Measurements from ENCODE around the gene CAMK1D. TPM values are rescaled to one million over a fixed set of nuclear protein-coding genes. Genes with fewer than 3 reads are reported as not detected.

CAMK1D gene
- total RNA-seq, 6 experiments from 2014 or later = 5.3 to 10.8 (median 9.5) TPM

DNA sequence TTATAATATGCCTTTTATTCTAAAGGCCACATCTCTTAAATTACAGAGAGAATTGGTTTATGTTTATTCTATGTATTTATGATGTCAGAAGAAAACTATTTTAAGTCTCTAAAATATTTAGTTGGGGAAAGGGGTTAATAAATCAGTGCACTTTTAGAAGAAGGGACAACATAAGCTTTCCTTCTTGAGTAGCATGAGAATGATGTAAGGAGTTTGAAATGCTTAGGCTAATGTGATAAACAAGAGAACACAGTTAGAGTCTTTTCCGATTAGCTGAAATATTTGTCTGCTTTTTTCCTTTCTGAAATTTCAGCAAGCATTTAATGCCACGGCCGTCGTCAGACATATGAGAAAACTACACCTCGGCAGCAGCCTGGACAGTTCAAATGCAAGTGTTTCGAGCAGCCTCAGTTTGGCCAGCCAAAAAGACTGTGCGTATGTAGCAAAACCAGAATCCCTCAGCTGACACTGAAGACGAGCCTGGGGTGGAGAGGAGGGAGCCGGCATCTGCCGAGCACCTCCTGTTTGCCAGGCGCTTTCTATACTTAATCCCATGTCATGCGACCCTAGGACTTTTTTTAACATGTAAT is 476.0 kb downstream of the CAMK1D start:
- Histone ChIP-seq H3K4me3 (no peak overlapping the region), H3K27ac (no peak overlapping the region), H3K4me1 (no peaks in the 10 kb centered on the region), H3K27me3 (no peaks in the 10 kb centered on the region), H3K36me3 (no peaks in the 10 kb centered on the region), H3K9me3 (no peaks in the 10 kb centered on the region)
- intact Hi-C loops (cut with DNase I) = no loop called here
- no peak for DNase-seq
- TF ChIP-seq, protein P1, sequence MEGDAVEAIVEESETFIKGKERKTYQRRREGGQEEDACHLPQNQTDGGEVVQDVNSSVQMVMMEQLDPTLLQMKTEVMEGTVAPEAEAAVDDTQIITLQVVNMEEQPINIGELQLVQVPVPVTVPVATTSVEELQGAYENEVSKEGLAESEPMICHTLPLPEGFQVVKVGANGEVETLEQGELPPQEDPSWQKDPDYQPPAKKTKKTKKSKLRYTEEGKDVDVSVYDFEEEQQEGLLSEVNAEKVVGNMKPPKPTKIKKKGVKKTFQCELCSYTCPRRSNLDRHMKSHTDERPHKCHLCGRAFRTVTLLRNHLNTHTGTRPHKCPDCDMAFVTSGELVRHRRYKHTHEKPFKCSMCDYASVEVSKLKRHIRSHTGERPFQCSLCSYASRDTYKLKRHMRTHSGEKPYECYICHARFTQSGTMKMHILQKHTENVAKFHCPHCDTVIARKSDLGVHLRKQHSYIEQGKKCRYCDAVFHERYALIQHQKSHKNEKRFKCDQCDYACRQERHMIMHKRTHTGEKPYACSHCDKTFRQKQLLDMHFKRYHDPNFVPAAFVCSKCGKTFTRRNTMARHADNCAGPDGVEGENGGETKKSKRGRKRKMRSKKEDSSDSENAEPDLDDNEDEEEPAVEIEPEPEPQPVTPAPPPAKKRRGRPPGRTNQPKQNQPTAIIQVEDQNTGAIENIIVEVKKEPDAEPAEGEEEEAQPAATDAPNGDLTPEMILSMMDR (IDR thresholded peaks at IDR 0.05) = no peak
- no peak for TF ChIP-seq POLR2A (IDR thresholded peaks at IDR 0.05)
- WGBS (ENCODE audit: insufficient coverage, low coverage, low lambda C conversion rate, missing lambda C conversion rate) = 81% methylated on average over 7 of the region's 12 CpGs
- ATAC-seq = no peak

DNA sequence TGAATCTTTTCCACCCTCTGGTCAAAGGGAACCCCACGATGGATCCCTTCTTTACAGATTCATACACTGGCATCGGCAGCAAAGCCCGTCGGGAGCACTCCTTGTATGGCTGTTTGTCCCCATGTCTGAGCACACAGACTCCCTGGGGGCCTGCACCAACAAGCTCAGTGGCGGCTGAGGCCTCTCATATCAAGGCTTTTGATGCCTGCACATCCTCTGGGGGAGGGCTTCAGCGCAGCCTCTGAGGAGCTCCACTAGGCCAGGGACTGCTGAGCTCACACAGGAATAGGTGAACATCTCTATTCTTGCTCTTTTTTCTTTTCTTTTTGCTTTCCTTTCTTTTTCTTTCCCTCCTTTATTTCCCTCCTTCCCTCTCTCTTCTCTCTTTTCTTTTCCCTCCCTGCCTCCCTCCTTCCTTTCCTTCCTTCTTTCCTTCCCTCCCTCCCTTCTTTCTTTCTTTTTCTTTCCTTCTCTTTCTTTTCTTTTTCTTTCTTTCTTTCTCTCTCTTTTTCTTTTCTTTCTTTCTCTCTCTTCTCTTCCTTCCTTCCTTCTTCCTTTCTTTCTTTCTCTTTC is 477.5 kb downstream of the CAMK1D start:
- intact Hi-C loops (cut with DNase I) = no loop called here
- DNase-seq = no peak
- H3K4me1 ChIP-seq = no peaks in the 10 kb centered on the region
- no peak for ATAC-seq
- H3K27me3 ChIP-seq = no peaks in the 10 kb centered on the region
- no peaks in the 10 kb centered on the region for H3K36me3 ChIP-seq
- H3K27ac ChIP-seq = no peak overlapping the region
- H3K9me3 ChIP-seq = no peaks in the 10 kb centered on the region
- no peak overlapping the region for H3K4me3 ChIP-seq
- WGBS (ENCODE audit: insufficient coverage, low coverage, low lambda C conversion rate, missing lambda C conversion rate) = 79% methylated on average over 4 of the region's 6 CpGs
- TF ChIP-seq POLR2A (IDR thresholded peaks at IDR 0.05) = no peak
- TF ChIP-seq, protein P1 (IDR thresholded peaks at IDR 0.05) = no peak

DNA sequence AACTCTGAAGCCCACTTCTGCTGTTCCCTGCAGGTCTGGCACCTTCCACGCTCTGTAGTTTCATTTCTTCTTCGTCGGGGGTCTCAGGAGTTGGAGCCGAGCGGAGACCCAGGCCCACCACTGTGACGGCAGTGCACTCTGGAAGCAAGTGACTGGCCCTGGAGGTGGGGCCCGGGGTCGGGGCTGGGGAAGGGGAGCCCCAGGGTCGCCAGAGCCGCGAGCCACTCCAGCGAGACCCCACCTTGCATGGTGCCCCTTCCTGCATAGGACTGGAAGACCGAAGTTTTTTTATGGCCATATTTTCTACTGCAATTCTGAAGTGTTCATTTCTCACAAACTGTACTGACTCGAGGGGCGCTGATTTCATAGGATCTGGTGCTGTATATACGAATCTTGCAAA is 479.4 kb downstream of the CAMK1D start:
- Histone ChIP-seq H3K9me3 (no peaks in the 10 kb centered on the region), H3K4me3 (no peak overlapping the region), H3K36me3 (no peaks in the 10 kb centered on the region), H3K4me1 (no peaks in the 10 kb centered on the region), H3K27ac (no peak overlapping the region), H3K27me3 (no peaks in the 10 kb centered on the region)
- ATAC-seq (no peak), DNase-seq (no peak)
- intact Hi-C loops (cut with DNase I) = no loop called here
- WGBS (ENCODE audit: insufficient coverage, low coverage, low lambda C conversion rate, missing lambda C conversion rate) = 95% methylated on average over 7 of the region's 16 CpGs
- no peak for TF ChIP-seq POLR2A (IDR thresholded peaks at IDR 0.05)
- TF ChIP-seq, protein P1 (IDR thresholded peaks at IDR 0.05) = no peak

DNA sequence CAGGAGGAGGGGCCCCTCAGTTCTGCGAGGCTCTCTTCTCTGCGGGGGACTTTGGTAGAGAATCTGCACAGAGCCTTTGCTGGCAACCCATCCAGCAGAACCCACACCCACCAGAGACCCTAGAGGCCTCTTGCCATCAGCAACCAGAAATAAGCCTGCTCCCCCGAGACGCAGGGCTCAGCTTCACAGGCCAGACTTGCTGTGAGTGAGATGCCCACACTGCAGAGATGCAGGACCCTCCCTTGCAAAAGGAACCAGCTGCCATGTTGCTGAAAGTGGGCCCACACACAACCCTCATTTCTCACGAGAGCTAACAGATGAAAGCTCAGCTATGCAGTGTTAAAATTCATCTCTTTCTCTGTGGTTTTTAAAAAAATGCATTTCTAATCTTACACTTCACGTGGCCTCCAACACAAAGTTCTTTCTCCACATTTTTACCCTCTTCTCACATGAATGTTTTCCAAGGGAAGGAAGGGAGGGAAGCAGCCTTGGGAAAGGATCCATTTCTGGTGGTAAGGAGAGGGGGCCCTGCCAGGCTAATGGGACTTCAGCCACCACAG is 480.6 kb downstream of the CAMK1D start:
- no peak for DNase-seq
- WGBS (ENCODE audit: insufficient coverage, low coverage, low lambda C conversion rate, missing lambda C conversion rate) = 85% methylated on average over 4 of the region's 6 CpGs
- Histone ChIP-seq H3K4me1 (no peaks in the 10 kb centered on the region), H3K27me3 (no peaks in the 10 kb centered on the region), H3K27ac (no peak overlapping the region), H3K36me3 (no peaks in the 10 kb centered on the region), H3K4me3 (no peak overlapping the region), H3K9me3 (no peaks in the 10 kb centered on the region)
- intact Hi-C loops (cut with DNase I) = no loop called here
- no peak for ATAC-seq
- TF ChIP-seq, protein P1 (IDR thresholded peaks at IDR 0.05) = no peak
- TF ChIP-seq POLR2A (IDR thresholded peaks at IDR 0.05) = no peak

Measured in right lobe of liver (tissue), 6 donors.